Measurements from ENCODE around the gene AOAH.

AOAH gene

GRCh38 chr7:36546331-36546730 is 178.0 kb downstream of the AOAH start:
- no peak for DNase-seq (ENCODE audit: low spot score)

GRCh38 chr7:36545291-36545690 is 179.0 kb downstream of the AOAH start:
- Histone ChIP-seq H3K27ac (no peak overlapping the region), H3K4me3 (no peak overlapping the region)
- DNase-seq (ENCODE audit: low spot score) = no peak
- no peak for TF ChIP-seq CTCF (IDR thresholded peaks at IDR 0.05)

More at GRCh38 chr7:36546331-36546730, 178.0 kb downstream of the AOAH start:
- Histone ChIP-seq H3K4me3 (no peak overlapping the region), H3K27ac (no peak overlapping the region)
- no peak for TF ChIP-seq CTCF (IDR thresholded peaks at IDR 0.05)

GRCh38 chr7:36538126-36538525 is 186.2 kb downstream of the AOAH start:
- DNase-seq (ENCODE audit: low spot score) = no peak
- TF ChIP-seq CTCF (IDR thresholded peaks at IDR 0.05) = no peak
- Histone ChIP-seq H3K4me3 (no peak overlapping the region), H3K27ac (no peak overlapping the region)

- no peak for DNase-seq (ENCODE audit: low spot score)
- no peak for TF ChIP-seq CTCF (IDR thresholded peaks at IDR 0.05)
- H3K4me3 ChIP-seq = no peak overlapping the region
- H3K27ac ChIP-seq = no peak overlapping the region
Measured at GRCh38 chr7:36535866-36536664, 188.2 kb downstream of the AOAH start.

GRCh38 chr7:36533717-36534116 is 190.6 kb downstream of the AOAH start:
- DNase-seq (ENCODE audit: low spot score) = no peak
- no peak for TF ChIP-seq CTCF (IDR thresholded peaks at IDR 0.05)
- Histone ChIP-seq H3K27ac (no peak overlapping the region), H3K4me3 (no peak overlapping the region)

GRCh38 chr7:36532981-36533499 is 191.3 kb downstream of the AOAH start:
- Histone ChIP-seq H3K4me3 (no peak overlapping the region), H3K27ac (no peak overlapping the region)
- no peak for TF ChIP-seq CTCF (IDR thresholded peaks at IDR 0.05)
- no peak for DNase-seq (ENCODE audit: low spot score)

GRCh38 chr7:36531951-36532350 is 192.3 kb downstream of the AOAH start:
- TF ChIP-seq CTCF (IDR thresholded peaks at IDR 0.05) = no peak
- no peak overlapping the region for H3K27ac ChIP-seq
- no peak for DNase-seq (ENCODE audit: low spot score)
- H3K4me3 ChIP-seq = no peak overlapping the region

Measured in coronary artery (tissue), 2 donors.